Head of caudate nucleus (tissue), 42 donors: ENCODE results near the gene GDE1.
"Not testable (repeated sequence)": the region's sequence is repeated elsewhere in the genome, so short reads cannot be mapped to it uniquely, and the experiment has no call there.

Experiments used
- DNase-seq, 42 donors: peaks; one replicate each; pipeline versions ENCODE4 v3.0.0 to v3.0.0-alpha.2; 2020 to 2021; ENCODE audit warnings: mixed read lengths in 7 of 42
- intact Hi-C: fragments of 100-400 bp; cut with DNase I; formaldehyde crosslinking; loops from one replicate; pipeline ENCODE4 v1.15.0; 2022

GDE1 gene

GRCh38 chr16:19521471-19522396 is at the start of gene GDE1:
Gene GDE1 (minus strand): TSS chr16:19522098. CDS start chr16:19521964, 134 bp downstream.
- peak; percentile 98 to 100 (median 99) for DNase-seq
- intact Hi-C loops: loop anchor here (2.0 to 10.0 kb wide), 2 partner anchors 33 to 717 kb away; partner anchors contain the start of genes ARL6IP1 and VPS35L

DNA sequence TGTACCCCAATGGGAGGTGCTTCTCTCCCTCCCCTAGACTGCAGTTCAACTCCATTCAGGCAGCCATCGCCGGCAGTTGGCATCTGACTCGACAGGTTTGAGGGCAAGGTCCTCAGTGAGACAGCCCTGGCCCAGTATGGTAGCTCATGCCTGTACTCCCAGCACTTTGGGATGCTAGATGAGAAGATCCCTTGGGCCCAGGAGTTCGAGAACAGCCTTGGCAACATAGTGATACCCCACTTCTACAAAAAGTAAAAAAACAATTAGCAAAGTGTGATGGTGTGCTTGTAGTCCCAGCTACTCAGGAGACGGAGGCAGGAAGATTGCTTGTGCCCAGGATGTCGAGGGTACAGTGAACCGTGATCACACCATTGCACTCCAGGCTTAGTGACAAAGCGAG is 45.7 kb upstream of the GDE1 start:
- intact Hi-C loops: no loop called here

DNA sequence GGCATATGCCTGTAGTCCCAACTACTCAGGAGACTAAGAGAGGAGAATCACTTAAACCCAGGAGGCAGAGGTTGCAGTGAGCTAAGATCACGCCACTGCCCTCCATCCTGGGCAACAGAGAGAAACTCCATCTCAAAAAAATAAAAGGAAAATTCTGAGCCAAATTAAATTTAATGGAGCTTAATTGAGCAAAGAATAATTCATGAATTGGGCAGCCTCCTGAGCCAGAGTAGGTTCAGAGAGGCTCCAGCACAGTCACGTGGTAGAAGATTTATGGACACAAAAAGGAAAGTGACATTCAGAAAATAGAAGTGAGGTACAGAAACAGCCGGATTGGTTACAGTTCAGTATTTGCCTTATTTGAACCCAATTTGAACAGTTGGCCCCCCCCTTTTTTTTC is 44.5 kb upstream of the GDE1 start:
- peak in 1 of 42 donors; percentile 15 for DNase-seq
- intact Hi-C loops: no loop called here

More for the DNA sequence above, 45.7 kb upstream of the GDE1 start:
- no peak for DNase-seq

GRCh38 chr16:19563377-19563776 is 41.5 kb upstream of the GDE1 start:
- DNase-seq: no peak
- intact Hi-C loops: no loop called here

GRCh38 chr16:19560078-19560477 is 38.2 kb upstream of the GDE1 start:
- intact Hi-C loops: no loop called here
- no peak for DNase-seq

- DNase-seq: peak in 14 of 42 donors; percentile 28 to 80 (median 52)
- intact Hi-C loops: no loop called here
These were observed 37.5 kb upstream of the GDE1 start for GRCh38 chr16:19559242-19559910.

DNA sequence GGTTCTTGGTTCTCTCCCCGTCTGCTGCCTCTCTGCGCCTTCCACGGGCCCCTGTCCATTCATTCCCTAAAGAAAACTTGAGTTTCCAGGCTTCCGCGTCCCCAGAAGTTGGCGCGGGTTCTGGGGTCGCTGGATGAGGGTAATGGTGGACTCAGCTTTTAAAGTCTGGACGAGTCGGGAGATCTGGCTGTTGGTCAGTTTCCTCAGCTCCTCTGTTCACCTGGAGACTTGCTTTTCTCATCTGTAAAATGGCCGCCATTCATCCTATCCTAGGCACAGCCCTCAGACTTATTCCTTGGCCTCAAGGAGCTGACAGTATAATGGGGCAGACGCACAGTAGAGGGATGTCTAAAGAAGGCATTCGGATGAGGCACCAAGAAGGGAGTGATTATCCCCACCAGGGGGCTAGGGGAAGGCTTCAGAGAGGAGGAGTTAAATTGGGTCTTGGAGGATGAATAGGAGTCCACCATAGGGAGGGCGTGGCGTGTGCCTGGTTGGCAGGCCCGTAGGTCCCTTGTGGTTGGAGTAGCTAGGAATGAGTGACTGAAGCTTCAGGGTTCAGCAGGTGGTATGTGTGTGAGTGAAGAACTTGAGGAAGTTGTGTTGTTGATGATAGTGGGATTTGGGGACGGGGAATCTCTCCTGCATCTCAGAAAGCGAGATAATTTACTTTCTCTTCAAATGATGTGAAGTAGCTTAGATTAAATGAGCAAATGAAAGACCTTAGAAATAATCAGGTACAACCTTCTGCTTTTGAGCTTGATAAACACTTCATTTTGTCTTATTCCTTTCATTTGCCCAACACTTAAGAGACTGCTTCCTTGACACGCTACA is 34.3 kb upstream of the GDE1 start:
- intact Hi-C loops: loop anchor here (2.0 kb wide), 2 partner anchors 33 to 331 kb away; partner anchors contain the start of genes CCP110 and GDE1
- DNase-seq: no peak

DNA sequence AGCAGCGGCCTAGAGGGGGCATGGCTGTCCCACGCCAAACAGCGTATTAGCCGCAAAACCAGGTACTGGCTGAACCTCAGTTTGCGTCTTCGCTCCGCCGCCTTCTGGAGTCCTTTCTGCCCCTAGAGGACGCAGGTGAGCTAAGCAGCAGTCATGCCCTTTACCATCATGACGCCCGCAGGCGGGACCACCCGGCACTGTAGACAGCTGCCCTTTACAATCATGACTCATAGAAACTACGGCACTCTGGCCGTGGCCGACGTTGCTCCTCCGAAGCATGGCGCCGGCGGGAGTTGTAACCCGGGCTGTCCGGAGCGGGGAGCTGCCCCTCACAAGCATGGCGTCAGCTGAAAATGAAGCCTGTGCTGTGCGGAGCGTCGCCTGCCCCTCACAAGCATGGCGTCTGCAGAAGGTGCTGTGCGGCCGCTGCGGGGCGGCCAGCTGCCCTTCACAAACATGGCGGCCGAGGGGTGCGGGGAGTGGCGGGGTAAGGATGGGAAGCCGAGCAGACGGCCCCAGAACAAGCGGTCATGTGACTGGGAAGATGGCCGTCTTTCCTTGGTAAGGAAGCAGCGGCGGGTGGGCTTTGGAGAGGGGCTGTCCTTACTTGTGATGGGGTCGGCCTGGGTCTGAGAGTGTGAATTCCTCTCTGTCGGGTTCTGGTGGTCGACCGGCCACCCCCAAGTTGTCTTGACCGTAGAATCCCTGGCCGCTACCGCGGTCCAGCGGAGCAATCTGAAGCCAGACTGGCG is 33.5 kb upstream of the GDE1 start, which contains the start of gene VPS35L:
VPS35L (plus strand) TSS at position 518 of the 752 bp plus-strand sequence; CDS start at position 545, 27 bp downstream.
- intact Hi-C loops: loop anchor here (2.0 kb wide), 1 partner anchor 33 kb away; the partner anchor contains the start of genes CCP110 and GDE1

DNA sequence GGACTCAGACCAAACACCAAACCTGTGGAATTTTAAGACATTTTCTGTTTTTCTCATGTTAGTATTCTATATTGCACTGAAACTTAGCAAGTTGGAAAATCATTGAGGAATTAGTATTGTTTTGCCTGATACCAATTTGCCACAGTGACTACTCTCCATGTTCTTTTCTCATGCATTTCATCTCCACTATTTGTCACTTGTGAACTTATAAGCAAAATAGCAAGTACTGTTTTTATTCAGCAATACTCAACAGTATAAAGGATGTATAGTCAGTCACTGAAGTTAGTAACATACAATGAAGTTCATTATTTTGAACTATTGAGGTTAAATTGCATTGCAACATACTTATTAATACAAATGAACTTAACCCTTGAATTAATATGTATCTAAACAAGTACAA is 27.8 kb upstream of the GDE1 start:
- DNase-seq: no peak
- intact Hi-C loops: no loop called here

More for the DNA sequence above, 33.5 kb upstream of the GDE1 start, which contains the start of gene VPS35L:
- DNase-seq: peak; percentile 91 to 99 (median 97)

DNA sequence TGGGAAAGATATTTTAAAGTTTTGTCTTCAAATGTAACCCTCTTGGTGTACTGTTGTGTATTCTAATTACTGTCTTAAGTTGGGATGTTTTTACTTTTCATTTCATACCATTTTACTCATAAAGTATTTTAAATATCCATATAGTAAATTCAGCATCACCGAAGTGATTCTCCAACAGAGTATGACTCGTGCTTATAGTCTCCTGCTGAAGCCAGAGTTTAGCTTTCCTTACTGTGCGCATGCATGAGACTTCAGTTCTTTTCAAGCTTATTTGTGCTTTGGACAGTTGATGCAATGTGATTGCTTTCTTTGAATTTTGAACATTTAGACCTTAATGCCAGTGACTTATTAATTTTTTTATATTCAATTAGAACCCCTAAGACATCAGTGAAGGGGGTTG is 26.2 kb upstream of the GDE1 start:
- DNase-seq: no peak
- intact Hi-C loops: no loop called here

GRCh38 chr16:19543278-19543996 is 21.5 kb upstream of the GDE1 start:
- intact Hi-C loops, DNase-seq: not testable (repeated sequence)

- intact Hi-C loops: no loop called here
- DNase-seq: no peak
These were observed 20.4 kb upstream of the GDE1 start for GRCh38 chr16:19542138-19542821.

- intact Hi-C loops: no loop called here
- DNase-seq: no peak
These were observed 18.5 kb upstream of the GDE1 start for GRCh38 chr16:19540241-19540970.

GRCh38 chr16:19532601-19533000 is 10.7 kb upstream of the GDE1 start:
- intact Hi-C loops: no loop called here
- DNase-seq: no peak

- intact Hi-C loops: loop anchor here (10.0 kb wide), 1 partner anchor 724 kb away; the partner anchor contains the start of gene ARL6IP1
- peak in 2 of 42 donors; percentile 16 to 39 for DNase-seq
These were observed 6.8 kb upstream of the GDE1 start for GRCh38 chr16:19528666-19529065.

GRCh38 chr16:19527161-19527560 is 5.3 kb upstream of the GDE1 start:
- intact Hi-C loops: loop anchor here (10.0 kb wide), 1 partner anchor 722 kb away; the partner anchor contains the start of gene ARL6IP1
- no peak for DNase-seq
